Skin of body (tissue), 2 donors: Measurements from ENCODE around the gene ATP1A2. TPM values are rescaled to one million over a fixed set of nuclear protein-coding genes. Genes with fewer than 3 reads are reported as not detected.
A peak's percentile ranks its signal among the peaks of the same experiment; 100 is the strongest.

Experiments used
- DNase-seq: peaks from one replicate; lab custom pipeline; 2025; lab: John Stamatoyannopoulos, UW
- total RNA-seq: library from RNA; depleted of rRNA; stranded (reverse); fragments of >200 nt; gene quantifications from one replicate; pipeline ENCODE4 v1.2.3, GENCODE V29; 2014

The ATP1A2 gene
- total RNA-seq, 1 donor from 2014 or later, result 20.7 TPM

- no peak for DNase-seq
Observed at GRCh38 chr1:160084771-160085321, 30.7 kb upstream of the ATP1A2 start.

- DNase-seq, result peak; percentile 17
Observed at GRCh38 chr1:160085686-160086455, 29.7 kb upstream of the ATP1A2 start.

- peak; percentile 23 for DNase-seq
Observed at GRCh38 chr1:160086456-160086892, 29.1 kb upstream of the ATP1A2 start.

GRCh38 chr1:160087118-160087662 lies 28.4 kb upstream of the ATP1A2 start:
- no peak for DNase-seq

GRCh38 chr1:160089883-160090282 lies 25.7 kb upstream of the ATP1A2 start:
- DNase-seq, result no peak

GRCh38 chr1:160090760-160091159 lies 24.8 kb upstream of the ATP1A2 start:
- no peak for DNase-seq

GRCh38 chr1:160091666-160092223 lies 23.8 kb upstream of the ATP1A2 start:
- DNase-seq, result no peak

- DNase-seq, result no peak
Observed at GRCh38 chr1:160092366-160093068, 23.0 kb upstream of the ATP1A2 start.

- no peak for DNase-seq
Observed at GRCh38 chr1:160093069-160093395, 22.5 kb upstream of the ATP1A2 start.

GRCh38 chr1:160093624-160094290 lies 21.8 kb upstream of the ATP1A2 start:
- no peak for DNase-seq

- no peak for DNase-seq
Observed at GRCh38 chr1:160094291-160094625, 21.3 kb upstream of the ATP1A2 start.

GRCh38 chr1:160094806-160095205 lies 20.8 kb upstream of the ATP1A2 start:
- DNase-seq, result no peak

GRCh38 chr1:160095382-160096105 lies 20.0 kb upstream of the ATP1A2 start:
- no peak for DNase-seq

GRCh38 chr1:160096274-160097116 lies 19.1 kb upstream of the ATP1A2 start:
- no peak for DNase-seq

- DNase-seq, result no peak
Observed at GRCh38 chr1:160097151-160097910, 18.2 kb upstream of the ATP1A2 start.

- peak; percentile 75 for DNase-seq
Observed at GRCh38 chr1:160097911-160098851, 17.4 kb upstream of the ATP1A2 start, which contains the start of gene IGSF8. TSS of gene IGSF8 (minus strand) at chr1:160098619. CDS start at chr1:160098472, 147 bp downstream.

GRCh38 chr1:160098852-160099561 lies 16.6 kb upstream of the ATP1A2 start:
- peak; percentile 93 for DNase-seq
